Measurements from ENCODE around the gene RRP7A.
"Not testable (repeated sequence)": the region's sequence is repeated elsewhere in the genome, so short reads cannot be mapped to it uniquely, and the experiment has no call there.

The RRP7A gene

GRCh38 chr22:42511401-42511891 is 8.2 kb downstream of the RRP7A start:
- TF ChIP-seq, protein P1, sequence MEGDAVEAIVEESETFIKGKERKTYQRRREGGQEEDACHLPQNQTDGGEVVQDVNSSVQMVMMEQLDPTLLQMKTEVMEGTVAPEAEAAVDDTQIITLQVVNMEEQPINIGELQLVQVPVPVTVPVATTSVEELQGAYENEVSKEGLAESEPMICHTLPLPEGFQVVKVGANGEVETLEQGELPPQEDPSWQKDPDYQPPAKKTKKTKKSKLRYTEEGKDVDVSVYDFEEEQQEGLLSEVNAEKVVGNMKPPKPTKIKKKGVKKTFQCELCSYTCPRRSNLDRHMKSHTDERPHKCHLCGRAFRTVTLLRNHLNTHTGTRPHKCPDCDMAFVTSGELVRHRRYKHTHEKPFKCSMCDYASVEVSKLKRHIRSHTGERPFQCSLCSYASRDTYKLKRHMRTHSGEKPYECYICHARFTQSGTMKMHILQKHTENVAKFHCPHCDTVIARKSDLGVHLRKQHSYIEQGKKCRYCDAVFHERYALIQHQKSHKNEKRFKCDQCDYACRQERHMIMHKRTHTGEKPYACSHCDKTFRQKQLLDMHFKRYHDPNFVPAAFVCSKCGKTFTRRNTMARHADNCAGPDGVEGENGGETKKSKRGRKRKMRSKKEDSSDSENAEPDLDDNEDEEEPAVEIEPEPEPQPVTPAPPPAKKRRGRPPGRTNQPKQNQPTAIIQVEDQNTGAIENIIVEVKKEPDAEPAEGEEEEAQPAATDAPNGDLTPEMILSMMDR (IDR thresholded peaks at IDR 0.05) = no peak
- DNase-seq (ENCODE audit: low spot score) = no peak
- H3K4me3 ChIP-seq = no peak overlapping the region
- no peak overlapping the region for H3K27ac ChIP-seq

DNA sequence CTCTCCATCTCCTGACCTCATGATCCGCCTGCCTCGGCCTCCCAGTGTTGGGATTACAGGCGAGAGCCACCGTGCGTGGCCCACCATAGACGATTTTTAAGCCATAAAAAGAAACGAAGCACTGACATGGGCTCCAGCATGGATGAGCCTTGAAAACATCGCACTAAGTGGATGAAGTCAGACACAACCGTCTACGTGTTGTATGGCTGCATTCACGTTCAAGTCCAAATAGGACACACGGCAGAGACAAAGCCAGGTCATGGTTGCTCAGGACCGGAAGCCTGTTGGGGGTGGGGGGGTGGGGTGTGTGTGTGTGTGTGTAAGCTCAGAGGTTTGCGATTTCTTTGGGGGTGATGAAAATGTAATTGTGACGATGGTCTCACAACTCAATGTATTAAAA is 10.0 kb downstream of the RRP7A start:
- H3K27ac ChIP-seq = no peak overlapping the region
- TF ChIP-seq, protein P1 (IDR thresholded peaks at IDR 0.05) = no peak

DNA sequence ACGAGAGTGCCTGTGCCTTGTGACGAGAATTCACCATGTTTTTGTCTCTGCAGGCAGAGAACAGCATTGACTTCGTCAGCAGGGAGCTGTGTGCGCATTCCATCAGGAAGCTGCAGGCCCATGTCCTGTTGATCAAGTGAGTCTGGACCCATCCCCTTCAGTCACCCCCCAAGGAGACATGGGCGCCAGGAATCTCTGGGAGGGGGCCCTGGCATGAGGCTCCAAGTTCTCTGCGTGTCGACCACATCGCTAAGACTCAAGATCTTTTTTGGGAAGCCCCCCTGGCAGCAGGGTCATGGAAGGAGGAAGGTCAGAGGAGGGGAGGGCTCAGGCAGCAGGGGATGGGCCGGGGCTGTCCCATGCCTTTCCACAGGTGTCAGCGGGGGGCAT is 10.6 kb downstream of the RRP7A start:
- H3K27ac ChIP-seq; H3K4me3 ChIP-seq; DNase-seq (ENCODE audit: low spot score): not testable (repeated sequence)

More for the DNA sequence above, 10.0 kb downstream of the RRP7A start:
- no peak overlapping the region for H3K4me3 ChIP-seq
- no peak for DNase-seq (ENCODE audit: low spot score)

DNA sequence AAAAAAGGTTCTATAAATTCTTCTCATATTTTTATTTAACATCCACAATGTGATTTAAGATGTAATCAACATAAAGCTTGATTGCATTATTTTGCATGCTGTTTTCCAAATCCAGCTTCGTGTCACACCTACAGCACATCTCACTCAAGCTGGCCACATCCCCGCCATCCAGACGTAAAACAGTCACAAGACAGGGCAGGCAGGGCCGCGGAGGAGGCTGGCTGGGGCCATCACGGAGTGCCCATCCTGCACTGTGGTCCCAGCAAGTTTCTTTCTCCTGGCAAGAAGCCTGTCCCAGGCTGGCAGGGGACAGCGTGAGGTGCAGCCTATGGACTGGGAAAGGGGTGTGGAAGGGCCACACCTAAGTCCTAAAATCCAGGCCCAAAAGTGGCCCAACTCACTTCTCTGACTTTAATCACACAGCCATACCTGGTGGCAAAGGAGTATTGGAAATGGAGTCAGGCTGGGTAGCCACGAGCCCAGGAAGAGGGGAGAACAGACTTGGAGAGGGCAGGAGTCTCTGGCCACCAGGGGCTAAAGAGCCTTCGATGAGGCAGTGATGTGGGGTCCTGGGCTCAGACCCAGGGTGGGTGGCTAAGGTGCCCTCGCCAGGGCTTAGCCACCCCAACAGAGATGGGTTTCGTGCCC is 11.1 kb downstream of the RRP7A start:
- DNase-seq (ENCODE audit: low spot score); H3K4me3 ChIP-seq; H3K27ac ChIP-seq: not testable (repeated sequence)

- TF ChIP-seq, protein P1 (IDR thresholded peaks at IDR 0.05) = no peak
- Histone ChIP-seq H3K27ac (no peak overlapping the region), H3K4me3 (peak overlapping the region; percentile 62)
- no peak for DNase-seq (ENCODE audit: low spot score)
Observed at GRCh38 chr22:42500836-42501179, 18.8 kb downstream of the RRP7A start.

GRCh38 chr22:42500161-42500835 is 19.3 kb downstream of the RRP7A start:
- H3K27ac ChIP-seq = no peak overlapping the region
- TF ChIP-seq, protein P1 (IDR thresholded peaks at IDR 0.05) = no peak
- peak overlapping the region; percentile 62 for H3K4me3 ChIP-seq
- DNase-seq (ENCODE audit: low spot score) = no peak

GRCh38 chr22:42499773-42500160 is 19.8 kb downstream of the RRP7A start:
- peak overlapping the region; percentile 62 for H3K4me3 ChIP-seq
- H3K27ac ChIP-seq; DNase-seq (ENCODE audit: low spot score): not testable (repeated sequence)

DNA sequence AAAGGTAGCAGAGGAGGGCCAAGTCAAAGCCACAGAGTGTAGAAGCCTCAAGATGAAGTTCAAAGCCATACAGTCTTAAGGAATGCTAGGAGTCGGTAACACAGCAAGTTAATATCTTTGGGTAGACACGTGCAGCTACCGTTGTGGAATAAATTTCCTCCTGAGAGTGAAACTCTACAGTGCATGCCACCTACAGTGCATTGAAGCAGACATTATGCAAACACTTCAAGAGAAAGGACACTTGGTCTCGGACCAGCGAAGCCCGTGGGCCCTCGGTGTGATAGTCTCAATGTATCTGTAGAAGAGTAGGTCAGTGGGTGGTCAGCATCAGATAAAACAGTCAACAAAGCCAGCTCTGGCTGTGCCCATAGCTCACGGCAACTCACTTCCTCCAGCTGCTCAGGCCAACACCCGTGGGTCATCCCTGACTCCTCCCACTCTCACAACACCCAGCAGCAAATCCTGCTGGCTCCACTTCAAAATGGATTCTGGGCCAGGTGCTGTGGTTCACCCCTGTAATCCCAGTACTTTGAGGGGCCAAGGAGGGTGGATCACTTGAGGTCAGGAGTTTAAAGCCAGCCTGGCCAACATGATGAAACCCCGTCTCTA is 24.0 kb downstream of the RRP7A start:
- not testable (repeated sequence) for DNase-seq (ENCODE audit: low spot score)

GRCh38 chr22:42493393-42493792 is 26.2 kb downstream of the RRP7A start:
- no peak overlapping the region for H3K27ac ChIP-seq
- H3K4me3 ChIP-seq = no peak overlapping the region
- DNase-seq (ENCODE audit: low spot score) = no peak
- TF ChIP-seq, protein P1 (IDR thresholded peaks at IDR 0.05) = no peak

More for the DNA sequence above, 24.0 kb downstream of the RRP7A start:
- H3K4me3 ChIP-seq, H3K27ac ChIP-seq: not testable (repeated sequence)
